CMK (cell line): ENCODE data around the gene SH2D4B.
A peak's percentile ranks its signal among the peaks of the same experiment; 100 is the strongest.
"Not testable (repeated sequence)": the region's sequence is repeated elsewhere in the genome, so short reads cannot be mapped to it uniquely, and the experiment has no call there.

Experiments used
- DNase-seq: peaks from one replicate; pipeline ENCODE4 v3.0.0-alpha.2; 2010; ENCODE audit warnings: low read depth

SH2D4B gene

GRCh38 chr10:80543319-80543672 lies 5.6 kb downstream of the SH2D4B start:
- not testable (repeated sequence) for DNase-seq

- no peak for DNase-seq
Measured at GRCh38 chr10:80544316-80544953, 6.7 kb downstream of the SH2D4B start.

GRCh38 chr10:80545258-80545881 lies 7.7 kb downstream of the SH2D4B start:
- DNase-seq, result no peak

GRCh38 chr10:80552151-80552646 lies 14.5 kb downstream of the SH2D4B start:
- DNase-seq, result no peak

DNA sequence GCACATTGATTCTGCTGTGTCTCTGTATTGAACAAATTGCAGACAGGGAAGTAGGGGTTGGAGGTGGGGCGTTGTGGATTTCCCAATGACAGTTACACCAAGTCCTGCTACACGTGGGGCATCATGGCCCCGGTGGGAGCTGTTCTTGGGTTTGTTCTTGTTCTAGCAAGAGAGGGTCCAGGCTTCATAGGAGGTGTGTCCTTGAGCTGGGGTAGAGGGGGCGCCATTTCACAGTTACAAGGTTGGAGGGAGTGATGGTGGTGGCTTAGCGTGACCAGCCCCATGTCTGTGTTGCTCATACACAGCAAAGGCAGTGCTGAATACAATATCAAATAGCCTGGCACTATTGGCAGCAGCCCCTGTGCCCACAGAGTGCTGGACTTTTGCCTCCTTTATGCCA lies 15.7 kb downstream of the SH2D4B start:
- no peak for DNase-seq

DNA sequence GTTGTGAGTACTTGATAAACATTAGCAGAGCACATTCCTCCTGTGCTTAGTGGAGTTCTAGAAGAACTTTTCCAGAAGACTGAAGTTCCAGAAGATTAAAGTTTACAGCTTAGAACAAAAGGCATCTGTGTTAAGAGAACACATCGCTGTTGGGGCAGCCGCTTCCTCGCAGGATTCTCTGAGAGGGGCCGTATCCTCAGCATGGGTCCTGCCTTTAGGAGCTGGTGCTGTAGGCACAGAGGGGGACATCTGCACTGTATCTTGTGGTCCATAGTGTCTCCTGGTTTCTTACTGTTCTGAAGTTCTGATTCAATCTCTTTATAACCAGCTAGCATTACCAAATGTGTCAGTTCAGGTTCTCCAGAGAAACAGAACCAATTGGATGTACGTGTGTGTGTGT lies 16.3 kb downstream of the SH2D4B start:
- no peak for DNase-seq

DNA sequence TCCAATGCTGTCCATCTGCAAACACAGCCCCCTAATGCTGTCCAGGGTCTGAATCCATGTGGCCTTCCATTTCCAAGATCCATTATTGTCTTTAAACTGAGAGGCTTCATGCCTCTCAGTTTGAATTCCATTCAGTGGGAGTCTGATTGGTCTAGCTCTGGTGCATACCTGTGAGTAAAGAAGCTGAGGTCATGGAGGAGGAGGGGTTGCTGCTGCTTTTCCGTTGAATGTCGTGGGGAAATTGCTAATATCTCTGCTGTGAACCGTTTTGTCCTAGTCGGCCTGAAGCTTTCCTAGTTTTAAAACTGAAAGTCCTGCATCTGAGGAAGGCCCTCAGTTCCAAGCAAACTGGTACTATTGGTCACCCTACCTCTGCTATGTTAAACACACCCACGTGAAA lies 17.7 kb downstream of the SH2D4B start:
- no peak for DNase-seq

DNA sequence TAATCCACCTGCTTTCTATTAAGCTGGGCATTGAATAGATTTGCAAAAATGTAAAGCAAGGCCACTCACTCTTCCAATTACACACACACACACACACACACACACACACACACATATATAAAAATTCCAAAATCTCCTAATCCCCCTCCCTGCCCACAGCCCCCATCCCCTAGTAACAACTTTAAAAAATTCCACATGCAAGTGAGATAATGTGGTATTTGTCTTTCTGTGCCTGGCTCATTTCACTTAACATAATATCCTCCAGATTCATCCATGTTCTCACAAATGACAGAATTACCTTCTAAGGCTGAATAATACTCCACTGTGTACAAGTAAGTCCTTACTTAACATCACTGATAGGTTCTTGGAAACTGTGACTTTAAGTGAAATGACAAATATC lies 24.2 kb downstream of the SH2D4B start:
- DNase-seq, result no peak

GRCh38 chr10:80567292-80567691 lies 29.6 kb downstream of the SH2D4B start:
- no peak for DNase-seq

- DNase-seq, result no peak
Measured at GRCh38 chr10:80569131-80569895, 31.6 kb downstream of the SH2D4B start.

DNA sequence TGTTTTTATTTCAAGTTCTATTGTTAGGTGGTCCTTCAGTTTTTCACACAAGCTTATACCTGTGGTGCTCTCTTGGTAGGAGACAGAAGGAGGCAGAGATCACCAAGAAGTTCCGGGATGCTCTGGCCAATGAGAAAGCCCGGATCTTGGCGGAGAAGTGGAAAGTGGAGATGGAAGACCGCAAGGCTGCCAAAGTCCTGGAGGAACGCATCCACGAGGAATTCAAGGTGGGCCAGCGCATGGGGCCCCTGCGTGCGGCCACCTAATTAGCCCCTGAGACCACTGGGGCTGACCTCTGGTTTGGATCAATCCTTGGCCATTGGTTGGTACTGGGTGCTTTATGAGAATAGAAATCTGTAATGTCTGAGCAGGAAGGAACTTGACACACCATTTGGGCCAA lies 33.6 kb downstream of the SH2D4B start:
- DNase-seq, result no peak

GRCh38 chr10:80579181-80579763 lies 41.6 kb downstream of the SH2D4B start:
- DNase-seq, result no peak

DNA sequence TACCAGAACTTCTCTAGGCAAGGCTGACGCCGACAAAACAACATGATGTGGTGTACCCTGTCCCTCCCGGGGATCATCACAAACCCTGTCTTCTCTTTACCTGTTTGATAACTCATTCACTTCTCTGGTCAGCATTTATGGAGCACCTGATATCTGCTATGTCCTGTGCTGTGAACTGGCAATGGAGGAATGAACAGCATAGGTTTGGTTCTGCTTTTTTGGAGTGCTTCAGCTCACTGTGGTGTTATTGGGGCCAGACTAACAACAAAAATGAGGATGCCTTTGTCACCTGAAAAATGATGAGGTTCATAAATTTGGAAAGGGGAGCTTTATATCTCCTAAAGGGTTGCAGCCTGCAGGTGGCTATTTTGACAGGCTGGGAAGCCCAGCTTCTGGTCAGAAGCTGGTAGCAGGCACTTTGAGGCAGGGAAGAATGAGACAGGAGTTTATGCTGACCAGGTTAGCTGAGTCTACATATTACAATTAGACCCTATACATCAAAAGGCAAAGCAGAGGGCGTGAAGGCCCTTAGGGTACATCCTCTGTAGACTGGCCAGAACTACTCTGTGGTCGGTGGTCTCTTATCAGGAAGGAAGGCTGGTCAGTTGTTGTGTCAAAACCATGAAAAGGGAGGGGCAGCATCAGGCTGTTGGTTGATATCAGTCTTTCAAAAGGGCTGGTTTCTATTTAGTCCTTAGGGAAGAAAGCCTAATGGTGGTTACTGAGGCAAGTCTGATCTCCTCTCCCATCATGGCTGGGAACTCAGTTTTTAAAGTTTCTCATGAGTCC lies 42.3 kb downstream of the SH2D4B start:
- peak; percentile 64 for DNase-seq

- DNase-seq, result no peak
Measured at GRCh38 chr10:80580638-80581468, 43.2 kb downstream of the SH2D4B start.

DNA sequence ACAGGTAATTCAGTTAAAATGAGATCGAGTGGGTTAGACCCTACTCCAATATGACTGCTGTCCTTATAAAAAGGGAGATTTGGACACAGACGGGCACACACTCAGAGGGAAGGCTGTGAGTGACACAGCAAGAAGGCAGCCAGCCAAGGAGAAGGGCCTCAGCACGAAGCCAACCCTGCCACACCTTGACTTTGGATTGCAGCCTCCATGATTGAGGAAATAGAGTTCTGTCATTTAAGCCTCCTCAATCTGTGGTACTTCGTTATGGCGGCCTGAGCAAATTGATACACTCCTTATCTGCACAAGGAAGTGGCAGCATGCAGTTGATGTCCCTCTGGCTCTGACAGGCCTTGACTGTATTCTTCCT lies 43.8 kb downstream of the SH2D4B start:
- no peak for DNase-seq

DNA sequence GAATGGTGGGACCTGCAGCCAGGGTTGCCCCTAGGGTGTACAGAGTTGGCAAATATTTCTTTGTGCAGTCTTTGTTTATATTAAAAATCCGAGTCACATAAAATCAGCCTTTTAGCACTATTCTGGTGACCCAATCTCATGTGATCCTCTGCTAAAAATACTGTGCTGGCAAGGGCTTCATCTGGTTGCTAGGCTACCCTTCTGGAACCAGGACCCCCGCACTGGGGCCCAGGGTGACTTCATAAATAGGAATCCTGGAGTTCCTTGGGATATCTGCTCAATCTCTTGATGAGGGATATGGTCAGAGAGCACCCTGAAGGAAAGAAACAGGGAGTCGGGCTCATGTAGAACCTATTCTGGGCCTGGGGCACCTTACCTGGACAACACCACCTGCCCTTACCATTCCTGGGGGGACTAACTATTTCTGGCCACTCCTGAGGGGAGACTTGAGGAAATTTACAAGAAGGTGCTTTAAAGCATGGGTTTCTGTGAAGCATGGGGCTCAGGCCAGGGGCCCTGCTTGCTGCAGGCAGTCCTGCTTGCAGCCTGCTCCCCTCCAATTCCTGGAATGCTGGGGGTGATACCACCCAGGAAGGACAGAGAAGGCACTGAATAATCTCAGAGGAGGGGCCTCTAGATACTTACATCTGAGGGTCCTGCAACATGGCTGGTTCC lies 44.7 kb downstream of the SH2D4B start:
- DNase-seq, result no peak

- DNase-seq, result no peak
Measured at GRCh38 chr10:80583685-80584084, 46.0 kb downstream of the SH2D4B start.

GRCh38 chr10:80585812-80586211 lies 48.1 kb downstream of the SH2D4B start:
- no peak for DNase-seq

DNA sequence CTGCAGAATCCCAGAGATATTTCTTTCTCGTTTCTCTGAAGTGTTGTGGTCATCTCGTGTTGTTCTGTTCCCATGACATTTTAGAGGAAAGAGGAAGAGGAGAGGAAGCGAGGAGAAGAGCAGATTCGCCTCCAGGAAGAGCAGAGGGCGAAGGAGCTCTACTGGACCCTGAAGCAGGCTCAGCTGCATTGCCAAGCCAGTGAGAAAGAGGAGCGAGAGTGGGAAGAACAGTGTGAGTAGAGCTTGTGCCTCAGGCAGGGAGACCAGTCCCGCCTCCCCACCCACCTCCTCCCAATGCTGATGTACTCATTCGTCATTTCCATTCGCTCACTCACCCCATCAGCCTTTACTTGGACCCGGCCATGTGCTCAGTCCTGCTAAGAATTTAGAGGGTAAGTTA lies 50.8 kb downstream of the SH2D4B start:
- no peak for DNase-seq

GRCh38 chr10:80589726-80590373 lies 52.1 kb downstream of the SH2D4B start:
- no peak for DNase-seq
